Choroid plexus epithelial cell (primary cell): ENCODE results near the gene MVB12B.
"Not testable (repeated sequence)": the region's sequence is repeated elsewhere in the genome, so short reads cannot be mapped to it uniquely, and the experiment has no call there.

Experiments used
- DNase-seq: peaks from one replicate; pipeline ENCODE4 v3.0.0-alpha.2; 2010; ENCODE audit warnings: low read depth
- H3K4me3 ChIP-seq: 2 replicates; pipeline ENCODE4 v1.5.1; 2011; ENCODE audit warnings: low read depth, mild to moderate bottlenecking, control low read depth, low read length, moderate library complexity
- CTCF ChIP-seq: conservative IDR thresholded peaks from 2 replicates; pipeline ENCODE4 v1.5.1; 2011; ENCODE audit warnings: low read depth, mild to moderate bottlenecking, control low read depth, inconsistent platforms, low read length, moderate library complexity

Gene MVB12B, protein sequence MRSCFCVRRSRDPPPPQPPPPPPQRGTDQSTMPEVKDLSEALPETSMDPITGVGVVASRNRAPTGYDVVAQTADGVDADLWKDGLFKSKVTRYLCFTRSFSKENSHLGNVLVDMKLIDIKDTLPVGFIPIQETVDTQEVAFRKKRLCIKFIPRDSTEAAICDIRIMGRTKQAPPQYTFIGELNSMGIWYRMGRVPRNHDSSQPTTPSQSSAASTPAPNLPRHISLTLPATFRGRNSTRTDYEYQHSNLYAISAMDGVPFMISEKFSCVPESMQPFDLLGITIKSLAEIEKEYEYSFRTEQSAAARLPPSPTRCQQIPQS

DNA sequence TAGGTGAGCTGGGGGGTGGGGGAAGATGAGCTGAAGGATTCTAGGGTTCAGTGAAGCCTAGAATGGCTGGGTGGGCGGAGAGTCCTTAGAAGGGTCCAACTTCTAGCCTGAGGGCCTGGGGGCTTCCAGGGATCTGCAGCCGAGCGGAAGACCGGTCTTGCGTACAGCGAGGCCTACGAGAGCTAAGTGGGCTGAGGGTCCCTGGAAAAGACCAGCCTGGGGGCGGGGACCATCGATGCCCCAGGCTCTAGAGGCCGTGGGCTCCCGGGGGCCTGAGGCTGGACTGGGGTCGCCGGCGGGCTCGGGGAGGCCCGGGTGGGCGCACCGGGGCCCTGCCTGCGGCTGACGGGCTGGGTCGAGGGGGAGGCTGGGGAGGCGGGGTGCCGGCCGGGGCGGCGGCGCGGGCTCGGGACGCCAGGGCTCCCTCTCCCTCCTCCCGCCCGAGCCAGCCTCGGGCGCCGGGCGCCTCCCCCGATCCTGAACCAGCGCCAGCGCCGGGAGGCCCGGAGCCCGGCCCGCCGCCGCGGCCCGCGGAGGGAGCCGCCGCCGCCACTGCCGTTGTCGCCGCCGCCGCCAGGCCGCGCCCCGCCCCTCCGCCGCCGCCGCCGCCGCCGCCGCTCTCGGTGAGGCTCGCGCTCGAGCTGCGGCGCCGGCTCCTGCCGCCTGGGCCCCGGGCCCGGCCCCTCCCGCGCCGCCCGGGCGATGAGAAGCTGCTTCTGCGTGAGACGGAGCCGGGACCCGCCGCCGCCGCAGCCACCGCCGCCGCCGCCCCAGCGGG lies at the start of gene MVB12B:
Gene MVB12B, plus strand, starts transcription at position 602 of the 778 bp plus-strand sequence. Its CDS starts 101 bp downstream, at position 703.
- H3K4me3 ChIP-seq = peak within 1 kb of the TSS; percentile 60
- TF ChIP-seq CTCF = no peak
- DNase-seq = no peak

DNA sequence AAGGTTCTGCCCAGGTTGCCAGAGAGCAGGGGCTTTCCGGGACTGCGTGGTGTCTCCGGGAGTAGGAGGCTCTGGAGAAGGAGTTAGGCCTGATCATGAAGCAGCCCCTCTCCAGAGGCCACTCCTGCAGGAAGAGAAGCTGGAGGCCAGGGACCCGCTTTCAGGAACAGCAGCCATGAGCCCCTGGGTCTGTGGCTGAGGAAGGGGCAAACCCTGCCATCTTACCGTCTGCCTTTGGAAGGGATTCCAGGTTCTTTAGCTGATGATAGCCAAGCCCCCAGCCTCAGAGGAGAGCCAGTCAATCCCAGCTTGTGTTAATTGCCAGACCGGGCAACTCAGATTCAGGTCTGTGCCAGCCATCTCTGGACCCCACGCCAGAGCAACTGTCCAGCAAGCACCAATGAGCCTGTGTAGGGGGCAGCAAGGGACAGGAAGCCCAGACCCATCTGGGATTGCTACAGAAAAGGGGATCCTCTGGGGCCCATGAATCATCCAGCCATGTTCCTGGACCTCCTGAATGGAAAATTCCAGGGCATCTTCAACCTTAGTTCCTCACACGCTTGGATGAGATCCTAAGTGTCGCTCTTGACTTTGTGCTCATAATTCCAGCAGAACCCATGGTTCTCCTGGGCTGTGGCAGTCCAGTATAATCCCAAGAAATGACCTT lies 42.7 kb upstream of the MVB12B start:
- TF ChIP-seq CTCF = no peak
- no peak for DNase-seq
- H3K4me3 ChIP-seq = no peak overlapping the region

DNA sequence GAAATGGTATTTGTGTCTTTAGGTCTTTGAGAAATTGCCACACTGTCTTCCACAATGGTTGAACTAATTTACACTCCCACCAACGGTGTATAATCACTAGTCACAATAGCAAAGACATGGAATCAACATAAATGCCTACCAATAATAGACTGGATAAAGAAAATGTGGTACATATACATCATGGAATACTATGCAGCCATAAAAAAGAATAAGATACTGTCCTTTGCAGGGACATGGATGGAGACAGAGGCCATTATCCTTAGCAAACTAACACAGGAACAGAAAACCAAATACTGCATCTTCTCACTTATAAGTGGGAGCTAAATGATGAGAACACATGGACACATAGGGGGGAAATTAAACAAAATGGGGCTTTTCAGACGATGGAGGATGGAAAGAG lies 41.0 kb upstream of the MVB12B start:
- not testable (repeated sequence) for DNase-seq, H3K4me3 ChIP-seq

GRCh38 chr9:126287166-126287866 lies 39.3 kb upstream of the MVB12B start:
- TF ChIP-seq CTCF = no peak
- no peak for DNase-seq
- no peak overlapping the region for H3K4me3 ChIP-seq

DNA sequence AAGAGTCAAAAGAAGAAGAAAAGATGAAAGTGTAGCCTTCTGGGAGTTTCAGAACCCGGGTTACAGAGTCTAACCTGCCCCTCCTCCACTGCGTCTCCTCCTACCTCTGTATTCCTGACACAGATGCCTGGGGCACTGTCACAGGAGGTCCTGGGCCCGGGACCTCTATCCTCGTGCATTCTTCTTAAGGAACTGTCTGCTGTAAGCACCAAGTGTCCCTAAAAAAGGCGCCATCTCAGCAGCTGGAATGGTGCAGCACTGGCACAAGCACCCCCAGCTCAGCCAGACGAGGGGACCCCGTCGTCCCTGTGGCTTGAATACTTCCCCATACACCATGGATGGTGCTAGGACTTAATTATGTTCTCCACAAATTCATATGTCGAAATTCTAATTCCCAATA lies 35.8 kb upstream of the MVB12B start:
- TF ChIP-seq CTCF = no peak
- H3K4me3 ChIP-seq = no peak overlapping the region
- no peak for DNase-seq

GRCh38 chr9:126291925-126292324 lies 34.7 kb upstream of the MVB12B start:
- H3K4me3 ChIP-seq = no peak overlapping the region
- no peak for DNase-seq
- TF ChIP-seq CTCF = no peak
